ENCODE measurements around the gene FAM216B.

Gene FAM216B

DNA sequence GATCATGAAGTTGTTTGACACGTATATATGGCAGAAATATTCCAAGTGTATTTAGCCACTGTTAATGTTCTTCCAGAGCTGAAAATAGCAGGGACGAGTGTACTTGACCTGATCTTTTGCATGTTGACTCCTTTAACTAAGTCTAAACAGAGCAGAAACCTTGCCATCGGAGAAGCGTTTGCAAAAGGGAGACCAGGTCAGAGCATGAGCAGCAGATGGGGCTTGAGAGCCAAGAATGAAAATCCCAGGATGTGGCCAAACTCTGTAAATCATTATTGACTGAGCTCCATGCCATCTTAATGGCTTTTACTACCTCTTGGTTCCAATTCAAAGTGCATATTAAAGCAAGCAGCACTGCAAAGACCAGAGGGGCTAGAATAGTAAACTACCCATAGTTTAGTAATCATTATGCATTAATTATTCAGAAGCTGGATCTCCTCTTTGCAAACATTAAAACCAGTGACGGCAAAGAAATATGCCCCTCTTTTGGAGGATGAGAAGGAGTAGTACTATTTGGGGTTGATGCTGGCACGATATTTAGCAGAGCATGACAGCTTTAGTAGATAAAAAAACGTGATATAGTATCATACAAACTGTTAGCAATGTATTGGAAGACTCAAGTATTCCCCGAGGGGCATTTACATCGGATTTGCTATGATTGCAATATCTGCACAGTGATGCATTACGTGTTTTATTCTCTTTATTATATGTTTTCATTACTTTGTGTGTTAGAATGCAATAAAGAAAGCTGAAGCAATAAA is 55.7 kb downstream of the FAM216B start:
- no peak for DNase-seq
